Kasumi-1 (cell line): ENCODE results near the gene GNB3.
"Not testable (repeated sequence)": the region's sequence is repeated elsewhere in the genome, so short reads cannot be mapped to it uniquely, and the experiment has no call there.

Source experiments
- DNase-seq, 2 experiments: peaks; one replicate each; lab custom pipeline; 2025; lab: John Stamatoyannopoulos, UW

Gene GNB3

DNA sequence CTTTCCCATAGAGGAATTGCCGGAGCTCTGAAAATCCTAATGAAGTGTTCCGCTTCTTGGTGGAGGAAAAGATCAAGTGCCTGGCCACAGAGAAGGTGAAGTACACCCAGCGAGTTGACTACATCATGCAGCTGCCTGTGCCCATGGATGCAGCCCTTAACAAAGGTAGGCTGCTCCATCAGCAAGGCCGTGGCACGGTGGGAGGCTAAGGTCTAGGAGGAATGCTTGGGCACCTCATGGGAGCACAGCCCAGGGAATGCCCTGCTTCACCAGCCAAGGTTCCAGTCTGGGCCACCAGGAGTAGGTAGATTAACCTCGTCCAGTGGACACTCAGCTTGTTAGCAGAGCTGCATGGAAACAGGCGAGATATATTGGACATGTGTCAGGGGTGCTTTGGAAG is 20.2 kb downstream of the GNB3 start:
- DNase-seq = no peak

DNA sequence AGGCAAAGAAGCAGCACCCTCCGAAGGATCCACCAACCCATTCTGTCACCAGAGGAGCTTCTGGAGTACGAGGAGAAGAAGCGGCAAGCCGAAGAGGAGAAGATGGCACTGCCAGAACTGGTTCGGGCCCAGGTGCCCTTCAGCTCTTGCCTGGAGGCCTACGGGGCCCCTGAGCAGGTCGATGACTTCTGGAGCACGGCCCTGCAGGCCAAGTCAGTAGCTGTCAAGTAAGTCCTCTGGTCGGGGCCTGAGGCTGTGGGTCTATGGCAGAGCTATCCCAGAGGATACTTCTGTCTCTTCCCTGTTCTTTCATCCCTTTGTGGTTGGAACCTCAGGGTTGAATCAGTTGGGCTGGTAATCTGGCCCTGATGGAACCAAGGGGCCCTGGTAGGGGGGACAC is 20.7 kb downstream of the GNB3 start:
- DNase-seq = no peak

DNA sequence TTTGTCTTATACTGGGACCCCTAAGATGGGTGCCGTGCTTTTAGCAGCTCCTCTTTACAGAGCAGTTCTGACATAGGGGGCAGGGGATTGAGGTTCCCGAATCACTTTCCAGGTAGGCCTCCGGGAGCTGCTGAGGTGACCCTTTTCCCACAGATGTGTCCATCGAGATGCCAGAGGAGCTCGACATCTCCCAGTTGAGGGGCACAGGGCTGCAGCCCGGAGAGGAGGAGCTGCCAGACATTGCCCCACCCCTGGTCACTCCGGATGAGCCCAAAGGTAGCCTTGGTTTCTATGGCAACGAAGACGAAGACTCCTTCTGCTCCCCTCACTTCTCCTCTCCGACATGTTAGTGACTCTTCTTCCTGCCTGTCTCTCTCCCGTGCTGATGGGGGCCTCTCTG is 22.3 kb downstream of the GNB3 start:
- DNase-seq = no peak

DNA sequence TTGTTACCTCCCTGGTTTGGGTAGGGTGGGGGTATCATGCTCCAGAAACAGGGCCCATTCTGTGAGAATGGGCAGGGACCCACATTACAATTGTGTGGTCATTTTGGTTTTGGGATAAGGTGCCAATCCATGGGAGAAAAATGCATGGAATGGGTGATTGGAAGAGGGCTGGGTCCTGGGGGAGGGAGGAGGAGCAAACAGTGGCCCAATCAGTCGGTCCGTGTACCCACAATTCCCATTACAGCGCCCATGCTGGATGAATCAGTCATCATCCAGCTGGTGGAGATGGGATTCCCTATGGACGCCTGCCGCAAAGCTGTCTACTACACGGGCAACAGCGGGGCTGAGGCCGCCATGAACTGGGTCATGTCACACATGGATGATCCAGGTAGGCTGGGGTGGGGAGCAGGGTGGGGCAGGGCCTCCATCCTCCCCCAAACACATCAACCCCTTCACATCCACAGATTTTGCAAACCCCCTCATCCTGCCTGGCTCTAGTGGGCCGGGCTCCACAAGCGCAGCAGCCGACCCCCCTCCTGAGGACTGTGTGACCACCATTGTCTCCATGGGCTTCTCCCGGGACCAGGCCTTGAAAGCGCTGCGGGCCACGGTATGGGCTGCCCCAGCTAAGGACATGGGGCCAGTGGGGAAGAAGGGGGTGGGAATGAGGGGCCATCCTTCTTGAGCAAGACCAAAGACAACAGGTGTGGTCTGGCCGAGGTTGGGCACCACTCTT is 23.0 kb downstream of the GNB3 start:
- DNase-seq = no peak

DNA sequence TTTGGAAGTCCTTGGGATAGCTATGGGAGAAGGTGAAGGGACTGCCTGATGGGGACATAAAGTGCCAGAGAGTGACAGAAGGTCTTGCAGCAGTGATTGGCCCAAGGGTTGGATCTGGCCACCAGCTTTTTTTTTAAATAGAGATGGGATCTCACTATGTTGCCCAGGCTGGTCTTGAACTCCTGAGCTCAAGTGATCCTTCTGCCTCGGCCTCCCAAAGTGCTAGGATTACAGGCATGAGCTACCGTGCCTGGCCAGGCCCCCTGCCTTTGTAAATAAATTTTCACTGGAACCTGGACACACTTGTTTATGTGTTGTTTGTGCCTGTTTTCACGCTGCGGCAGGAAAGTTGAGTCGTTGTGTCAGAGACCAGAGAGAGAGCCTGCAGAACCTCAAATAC is 24.6 kb downstream of the GNB3 start:
- not testable (repeated sequence) for DNase-seq

DNA sequence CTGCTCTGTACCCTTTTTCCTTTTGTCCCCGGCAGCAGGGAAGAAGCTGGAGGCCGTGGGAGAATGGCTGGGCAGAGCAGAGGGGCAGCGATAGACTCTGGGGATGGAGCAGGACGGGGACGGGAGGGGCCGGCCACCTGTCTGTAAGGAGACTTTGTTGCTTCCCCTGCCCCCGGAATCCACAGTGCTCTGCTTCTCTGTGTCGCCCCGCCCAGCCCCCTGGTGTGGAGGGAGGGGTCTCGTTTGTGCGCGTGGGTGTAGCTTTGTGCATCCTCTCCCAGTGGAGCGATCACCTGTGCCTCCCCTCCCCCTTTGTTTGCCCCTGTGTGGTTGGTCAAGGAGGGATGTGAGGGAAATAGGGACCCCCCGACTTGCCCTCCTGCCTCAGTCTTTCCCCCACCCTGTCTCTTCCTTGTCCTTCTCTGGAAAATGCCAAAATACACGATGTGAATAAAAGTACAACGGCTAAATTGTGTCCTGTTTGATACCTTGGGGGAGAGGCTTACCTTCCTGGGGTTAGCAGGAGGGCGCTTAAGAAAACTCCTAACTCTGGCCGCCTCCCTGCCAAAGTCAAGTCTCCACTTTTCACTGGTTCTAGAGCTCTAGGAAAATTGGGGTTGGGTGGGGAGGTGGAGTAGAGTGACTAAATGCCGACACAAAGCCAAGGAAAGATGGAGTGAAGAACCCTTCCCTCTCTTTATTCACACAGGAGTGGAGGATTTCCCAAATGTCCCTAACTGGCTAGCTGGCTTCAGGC is 25.6 kb downstream of the GNB3 start:
- DNase-seq = no peak

DNA sequence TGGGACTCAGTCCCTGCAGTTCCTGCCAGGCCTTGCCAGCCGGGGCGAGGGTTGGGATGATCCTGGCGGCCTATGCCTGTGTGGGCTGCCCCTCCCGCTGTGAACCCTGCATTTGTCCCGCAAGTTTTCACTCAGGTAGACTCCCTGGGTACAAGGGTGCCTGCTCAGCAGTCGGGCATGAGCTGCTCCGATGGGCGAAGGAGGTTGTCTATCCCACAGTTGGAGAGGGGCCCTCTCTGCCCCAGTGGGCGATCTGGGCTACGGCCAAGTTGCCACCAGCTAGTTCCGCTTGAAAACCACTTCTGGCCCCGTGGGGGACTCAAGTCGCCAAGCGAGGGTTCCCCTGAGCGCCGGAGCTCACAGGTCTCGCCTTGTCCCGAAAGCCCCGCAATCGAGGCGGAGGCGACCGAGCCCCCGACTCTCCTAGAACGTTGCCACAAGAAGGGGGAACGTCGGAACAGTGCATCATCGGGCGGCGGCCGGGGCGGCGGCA is 26.2 kb downstream of the GNB3 start:
- DNase-seq = peak in 1 of 2 experiments; percentile 40

DNA sequence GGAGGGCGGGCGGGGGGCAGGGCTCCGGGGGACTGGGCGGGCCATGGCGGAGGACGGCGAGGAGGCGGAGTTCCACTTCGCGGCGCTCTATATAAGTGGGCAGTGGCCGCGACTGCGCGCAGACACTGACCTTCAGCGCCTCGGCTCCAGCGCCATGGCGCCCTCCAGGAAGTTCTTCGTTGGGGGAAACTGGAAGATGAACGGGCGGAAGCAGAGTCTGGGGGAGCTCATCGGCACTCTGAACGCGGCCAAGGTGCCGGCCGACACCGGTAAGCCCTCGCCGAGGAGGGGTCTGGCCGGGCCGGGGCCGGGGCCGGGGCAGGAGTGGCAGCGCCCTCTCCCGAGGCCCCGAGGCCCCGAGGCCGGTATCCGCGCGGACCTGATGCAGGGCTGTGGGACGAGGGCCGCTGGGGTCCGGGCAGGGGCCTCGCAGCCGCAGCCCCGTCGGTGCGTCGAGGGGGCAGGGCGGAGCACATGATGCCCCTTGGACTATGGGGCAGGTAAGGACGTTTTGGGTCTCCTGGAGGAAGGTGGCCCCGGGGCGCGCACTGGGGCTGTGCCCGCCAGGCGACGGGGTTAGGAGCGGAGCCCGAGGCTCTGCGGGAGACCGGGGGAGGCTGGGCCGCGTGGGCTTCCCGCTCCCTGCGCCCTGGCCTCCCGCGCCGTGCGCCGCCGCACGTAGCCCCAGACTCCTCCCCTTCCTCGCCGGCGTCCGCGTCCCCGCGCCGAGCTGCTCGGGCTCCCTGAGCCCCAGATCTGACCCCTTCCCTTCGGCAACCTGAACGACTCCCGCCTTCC is 26.9 kb downstream of the GNB3 start, which contains the start of gene TPI1:
Gene TPI1 (plus strand): TSS at position 119 of the 798 bp plus-strand sequence. CDS start 36 bp downstream, at position 155.
- DNase-seq = peak in 1 of 2 experiments; percentile 51

DNA sequence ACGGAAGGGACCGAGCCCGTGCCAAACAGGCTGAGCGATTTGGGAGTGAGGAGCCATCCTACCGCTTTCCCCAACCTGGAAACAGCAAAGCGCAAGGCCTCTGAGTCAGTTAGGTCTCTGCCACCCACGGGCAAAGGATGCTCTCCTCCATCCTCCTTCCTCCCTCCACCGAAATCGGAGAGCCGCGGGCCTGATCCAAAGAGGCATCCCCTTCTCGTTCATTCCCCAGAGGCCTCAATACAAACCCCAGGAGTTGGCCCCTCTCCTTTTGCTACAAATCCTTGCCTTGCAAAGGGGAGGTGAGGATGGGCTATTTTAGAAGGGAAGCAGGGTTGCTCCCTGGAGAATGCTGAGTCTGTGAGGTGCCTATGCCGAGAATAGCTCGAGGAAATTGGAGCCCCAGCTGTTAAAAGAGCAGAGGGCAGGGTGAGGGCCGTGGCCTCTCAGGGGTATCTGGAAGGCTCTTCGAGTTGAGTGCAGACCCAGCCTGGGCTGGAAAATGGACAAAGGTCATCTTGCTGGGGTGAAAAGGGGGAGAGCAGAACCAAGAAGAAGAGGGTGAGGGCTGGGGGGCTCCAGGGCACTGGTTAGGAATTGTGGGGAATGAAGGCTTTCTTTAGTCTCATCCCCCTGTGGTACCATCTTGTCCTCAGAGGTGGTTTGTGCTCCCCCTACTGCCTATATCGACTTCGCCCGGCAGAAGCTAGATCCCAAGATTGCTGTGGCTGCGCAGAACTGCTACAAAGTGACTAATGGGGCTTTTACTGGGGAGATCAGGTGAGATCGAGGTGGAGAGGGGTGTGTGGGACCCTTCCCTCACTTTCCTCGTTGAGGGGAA is 27.7 kb downstream of the GNB3 start:
- DNase-seq = peak in 1 of 2 experiments; percentile 4

DNA sequence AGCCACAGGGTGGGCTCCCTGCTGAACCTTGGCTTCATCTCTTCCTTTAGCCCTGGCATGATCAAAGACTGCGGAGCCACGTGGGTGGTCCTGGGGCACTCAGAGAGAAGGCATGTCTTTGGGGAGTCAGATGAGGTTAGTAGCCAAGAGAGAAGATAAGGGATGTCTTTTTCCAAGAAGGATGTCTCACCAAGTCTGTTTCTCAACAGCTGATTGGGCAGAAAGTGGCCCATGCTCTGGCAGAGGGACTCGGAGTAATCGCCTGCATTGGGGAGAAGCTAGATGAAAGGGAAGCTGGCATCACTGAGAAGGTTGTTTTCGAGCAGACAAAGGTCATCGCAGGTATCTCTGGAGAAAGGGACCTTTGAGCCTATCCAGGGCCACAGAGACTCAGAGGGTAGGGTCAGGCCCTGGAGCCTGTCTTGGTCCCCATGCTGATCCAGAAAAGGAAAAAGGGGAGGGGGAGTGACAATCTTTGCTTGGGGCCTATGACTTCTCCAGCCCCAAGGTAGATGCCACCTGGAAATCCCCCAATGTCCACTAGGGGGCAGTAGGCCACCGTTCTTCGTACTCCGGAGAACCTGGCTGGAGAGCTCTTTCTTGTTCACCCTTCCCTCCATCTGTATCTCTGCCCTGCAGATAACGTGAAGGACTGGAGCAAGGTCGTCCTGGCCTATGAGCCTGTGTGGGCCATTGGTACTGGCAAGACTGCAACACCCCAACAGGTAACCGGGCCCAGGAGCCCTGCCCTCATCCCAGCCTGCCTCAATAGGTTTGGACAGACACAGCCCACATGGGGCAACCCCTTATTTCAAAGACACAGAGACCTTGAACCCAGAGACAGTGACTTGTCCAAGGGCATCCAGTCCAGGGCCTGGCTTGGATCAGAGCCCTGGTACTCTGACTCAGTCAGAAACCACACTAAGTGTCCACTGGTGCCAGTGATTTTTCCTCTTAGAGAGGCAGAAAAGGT is 28.6 kb downstream of the GNB3 start:
- DNase-seq = peak; percentile 57 to 64

DNA sequence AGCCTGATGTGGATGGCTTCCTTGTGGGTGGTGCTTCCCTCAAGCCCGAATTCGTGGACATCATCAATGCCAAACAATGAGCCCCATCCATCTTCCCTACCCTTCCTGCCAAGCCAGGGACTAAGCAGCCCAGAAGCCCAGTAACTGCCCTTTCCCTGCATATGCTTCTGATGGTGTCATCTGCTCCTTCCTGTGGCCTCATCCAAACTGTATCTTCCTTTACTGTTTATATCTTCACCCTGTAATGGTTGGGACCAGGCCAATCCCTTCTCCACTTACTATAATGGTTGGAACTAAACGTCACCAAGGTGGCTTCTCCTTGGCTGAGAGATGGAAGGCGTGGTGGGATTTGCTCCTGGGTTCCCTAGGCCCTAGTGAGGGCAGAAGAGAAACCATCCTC is 29.6 kb downstream of the GNB3 start:
- not testable (repeated sequence) for DNase-seq

DNA sequence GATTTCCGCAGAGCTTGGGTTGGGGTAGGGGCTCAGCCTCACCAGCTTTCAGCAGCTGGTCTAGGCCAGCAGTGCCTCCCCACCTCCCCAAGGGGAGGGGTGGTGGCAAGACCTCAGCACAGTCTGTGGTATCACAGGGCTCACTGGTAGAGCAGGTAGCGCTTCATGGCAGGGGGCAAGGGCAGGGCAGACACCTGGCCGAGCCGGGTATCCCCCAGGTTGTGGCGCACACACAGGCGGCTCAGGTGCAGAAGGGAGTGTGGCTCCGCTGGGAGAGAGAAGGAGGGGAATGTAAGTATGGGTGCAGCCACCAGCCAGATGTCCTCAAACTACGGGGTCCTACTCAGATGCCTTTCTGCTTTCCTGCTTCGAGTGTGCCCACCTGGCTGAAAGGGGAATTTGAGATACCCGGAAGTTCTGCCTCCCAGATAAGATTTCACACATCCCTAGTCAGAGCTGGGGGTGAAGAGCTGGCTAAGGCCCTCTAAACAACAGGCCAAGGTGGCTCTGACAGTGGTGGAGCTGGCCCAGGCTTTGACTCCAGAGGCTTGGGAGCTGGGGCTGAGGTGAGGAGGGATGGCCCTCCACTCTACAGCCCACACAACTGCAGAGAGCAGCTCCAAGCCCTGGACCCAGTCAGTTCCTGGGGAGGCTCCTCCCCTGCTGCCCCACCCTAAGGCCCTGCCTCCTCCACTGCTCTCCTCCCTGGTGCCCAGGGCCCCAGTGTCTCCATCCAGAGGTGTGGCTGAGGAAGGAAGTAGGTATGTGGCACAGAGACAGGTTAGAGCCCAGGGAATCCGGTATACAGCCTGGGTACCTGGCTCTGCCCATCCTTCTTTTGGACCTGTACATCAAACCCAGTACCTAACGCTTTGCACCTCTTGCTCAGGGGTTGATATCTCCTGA is 30.6 kb downstream of the GNB3 start:
- no peak for DNase-seq

DNA sequence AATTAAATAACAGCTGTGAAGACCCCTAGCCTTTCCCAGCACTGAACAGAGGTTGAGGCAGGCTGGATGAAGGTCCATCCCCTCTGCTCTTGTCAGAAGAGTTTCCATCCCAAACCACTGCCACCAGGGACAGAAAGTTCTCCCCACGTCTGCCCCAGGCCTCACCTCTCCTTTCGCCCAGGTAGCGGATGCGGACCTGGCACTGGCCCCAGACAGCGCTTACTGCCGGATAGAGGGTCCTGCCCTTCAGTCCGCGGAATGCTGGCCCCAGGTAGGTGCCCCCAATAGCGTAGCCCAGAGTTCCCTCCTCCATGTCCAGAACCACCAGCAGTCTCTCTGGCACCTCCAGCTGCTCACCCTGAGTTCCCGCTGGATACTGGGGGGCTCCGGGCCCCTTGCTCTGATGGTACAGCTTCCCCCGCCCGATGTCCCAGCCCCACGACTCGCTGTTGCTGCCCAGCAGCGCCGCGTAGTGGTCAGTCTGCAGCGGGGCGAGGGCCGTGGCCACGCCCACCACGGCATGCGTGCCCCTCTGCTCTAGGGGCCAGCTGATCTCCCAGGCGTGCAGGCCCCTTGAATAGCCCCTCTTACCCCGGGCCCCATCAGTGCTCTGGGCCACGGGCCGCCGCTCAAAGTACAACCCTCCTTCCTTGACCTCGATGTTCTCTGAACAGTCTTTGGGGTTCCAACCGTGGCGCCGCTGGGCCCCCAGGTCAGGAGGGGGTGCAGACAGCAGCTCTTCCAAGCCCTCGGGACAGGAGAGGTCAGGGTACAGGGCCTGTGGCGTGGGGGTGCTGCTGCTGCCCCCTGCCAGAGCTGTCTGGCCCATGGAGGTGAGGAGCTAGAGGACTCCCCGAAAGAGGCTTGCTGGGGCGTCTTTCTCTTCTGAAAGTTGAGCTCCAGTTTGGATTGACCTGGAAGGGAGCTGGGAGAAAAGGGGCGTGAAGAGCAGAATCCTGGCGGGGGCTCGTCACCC is 31.6 kb downstream of the GNB3 start:
- DNase-seq = peak in 1 of 2 experiments; percentile 36

DNA sequence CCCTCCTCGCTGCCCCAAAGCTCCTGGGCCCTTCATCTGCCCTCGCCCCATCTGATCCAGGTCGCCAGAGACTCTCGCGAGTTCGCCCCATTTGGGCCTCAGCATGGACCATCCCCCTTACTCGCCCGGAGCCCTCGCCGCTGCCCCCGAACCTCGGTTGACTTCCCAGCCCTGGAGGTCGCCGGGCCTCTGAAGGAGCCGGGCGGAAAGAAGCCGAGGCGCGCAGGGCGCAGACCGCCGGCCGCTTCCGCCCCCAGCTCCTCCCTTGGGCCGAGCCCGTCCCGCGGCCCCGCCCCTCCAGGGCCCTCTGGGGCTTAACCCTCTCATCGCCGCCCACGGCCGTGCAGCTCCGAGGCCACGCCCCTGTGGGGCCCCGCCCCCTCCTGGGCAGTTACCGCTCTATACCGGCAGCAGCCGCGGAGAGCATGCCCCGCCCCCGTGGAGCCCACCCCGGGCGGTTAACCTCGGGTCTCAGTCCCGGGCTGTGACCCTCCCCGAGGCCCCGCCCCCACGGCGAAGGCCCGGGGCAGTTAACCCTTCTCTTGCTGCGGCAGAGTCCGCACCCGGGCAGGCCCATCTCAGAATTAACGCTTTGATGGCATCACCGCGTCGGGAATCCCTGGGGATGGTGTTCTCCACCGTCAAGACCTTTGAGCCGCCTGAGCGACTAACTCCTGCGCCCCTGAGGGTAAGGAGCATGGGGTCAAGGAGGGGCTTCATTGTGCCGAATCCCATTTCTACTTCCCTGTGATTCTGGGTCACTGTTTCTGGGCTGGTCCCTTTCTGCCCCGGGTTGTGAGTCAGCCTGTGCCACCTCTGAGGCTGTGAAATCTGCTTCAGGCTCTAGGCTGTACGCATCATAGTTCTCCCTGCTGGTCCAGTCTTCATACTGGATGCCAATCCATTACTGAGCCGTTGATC is 32.6 kb downstream of the GNB3 start, which contains the start of gene SPSB2:
Gene SPSB2 (minus strand): TSS at position 210 of the 921 bp plus-strand sequence. CDS start 402 bp downstream, outside the sequence.
- peak; percentile 65 to 75 for DNase-seq

DNA sequence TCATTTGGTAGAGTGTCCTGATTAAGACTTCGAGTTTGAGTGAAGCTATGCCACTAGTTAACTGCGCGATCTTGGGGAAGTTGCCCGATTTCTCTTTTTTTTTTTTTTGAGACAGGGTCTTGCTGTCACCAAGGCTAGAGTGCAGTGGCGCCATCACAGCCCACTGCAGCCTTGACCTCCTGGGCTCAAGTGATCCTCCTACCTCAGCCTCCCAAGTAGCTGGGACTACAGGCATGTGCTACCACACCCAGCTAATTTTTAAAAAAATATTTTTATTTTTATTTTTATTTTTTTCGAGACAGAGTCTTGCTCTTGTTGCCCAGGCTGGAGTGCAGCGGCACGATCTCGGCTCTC is 33.3 kb downstream of the GNB3 start:
- not testable (repeated sequence) for DNase-seq

DNA sequence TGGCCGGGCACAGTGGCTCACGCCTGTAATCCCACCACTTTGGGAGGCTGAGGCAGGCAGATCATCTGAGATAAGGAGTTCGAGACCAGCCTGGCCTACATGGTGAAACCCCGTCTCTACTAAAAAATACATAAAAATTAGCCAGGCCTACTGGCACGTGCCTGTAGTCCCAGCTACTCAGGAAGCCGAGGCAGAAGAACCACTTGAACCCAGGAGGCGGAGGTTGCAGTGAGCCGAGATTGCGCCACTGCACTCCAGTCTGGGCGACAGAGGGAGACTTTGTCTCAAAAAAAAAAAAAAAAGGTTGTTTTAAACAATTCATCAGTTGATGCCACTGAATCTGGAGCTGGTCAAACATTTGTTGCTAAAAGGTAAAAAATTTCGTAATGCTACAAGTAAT is 39.1 kb downstream of the GNB3 start:
- not testable (repeated sequence) for DNase-seq

DNA sequence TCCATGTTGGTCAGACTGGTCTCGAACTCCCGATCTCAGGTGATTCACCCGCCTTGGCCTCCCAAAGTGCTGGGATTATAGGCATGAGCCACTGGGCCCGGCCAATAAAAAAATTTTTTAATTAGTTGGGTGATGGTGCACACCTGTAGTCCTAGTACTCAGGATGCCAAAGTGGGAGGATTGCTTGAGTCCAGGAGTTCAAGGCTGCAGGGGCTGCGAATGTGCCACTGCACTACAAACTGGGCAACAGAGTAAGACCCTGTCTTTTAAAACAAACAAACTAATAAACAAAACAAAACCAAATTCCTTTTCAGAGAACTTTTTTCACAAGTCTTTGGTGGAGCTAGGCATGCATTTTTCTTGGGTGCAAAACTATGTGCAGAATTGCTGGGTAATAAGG is 42.5 kb downstream of the GNB3 start:
- no peak for DNase-seq
